ENCODE measurements around the gene NLE1. TPM values are rescaled to one million over a fixed set of nuclear protein-coding genes. Genes with fewer than 3 reads are reported as not detected.

The NLE1 gene
- total RNA-seq, 2 donors from 2014 or later: 9.5 to 9.6 TPM

- peak overlapping the region; percentile 98 for H3K27ac Mint-ChIP-seq
- peaks cover 57% of the 10 kb centered on the region for H3K4me1 Mint-ChIP-seq
- ATAC-seq (no peak), DNase-seq (no peak)
- H3K4me3 Mint-ChIP-seq: no peak overlapping the region
- no peaks in the 10 kb centered on the region for H3K9me3 ChIP-seq (ENCODE audit: control insufficient read depth, low read length, poor library complexity, severe bottlenecking)
- H3K27me3 Mint-ChIP-seq: no peaks in the 10 kb centered on the region
- no peaks in the 10 kb centered on the region for H3K36me3 Mint-ChIP-seq (ENCODE audit: low read depth)
Observed at GRCh38 chr17:35084987-35085386, 57.1 kb downstream of the NLE1 start.

- no peak for DNase-seq
- peaks cover 60% of the 10 kb centered on the region for H3K4me1 Mint-ChIP-seq
- H3K27me3 Mint-ChIP-seq: no peaks in the 10 kb centered on the region
- H3K9me3 ChIP-seq (ENCODE audit: control insufficient read depth, low read length, poor library complexity, severe bottlenecking): no peaks in the 10 kb centered on the region
- no peaks in the 10 kb centered on the region for H3K36me3 Mint-ChIP-seq (ENCODE audit: low read depth)
- peak overlapping the region; percentile 9 for H3K4me3 Mint-ChIP-seq
- H3K27ac Mint-ChIP-seq: peak overlapping the region; percentile 93
- no peak for ATAC-seq
Observed at GRCh38 chr17:35083071-35083470, 59.0 kb downstream of the NLE1 start.

GRCh38 chr17:35082073-35082657, 59.9 kb downstream of the NLE1 start:
- ATAC-seq: peak; percentile 71
- Mint-ChIP-seq H3K27ac (peak overlapping the region; percentile 93), H3K36me3 (ENCODE audit: low read depth) (no peaks in the 10 kb centered on the region), H3K4me3 (peak overlapping the region; percentile 80), H3K4me1 (peaks cover 57% of the 10 kb centered on the region), H3K27me3 (no peaks in the 10 kb centered on the region)
- H3K9me3 ChIP-seq (ENCODE audit: control insufficient read depth, low read length, poor library complexity, severe bottlenecking): no peaks in the 10 kb centered on the region
- no peak for DNase-seq

GRCh38 chr17:35081638-35082037, 60.5 kb downstream of the NLE1 start:
- H3K27ac Mint-ChIP-seq: peak overlapping the region; percentile 93
- no peak overlapping the region for H3K4me3 Mint-ChIP-seq
- no peaks in the 10 kb centered on the region for H3K36me3 Mint-ChIP-seq (ENCODE audit: low read depth)
- H3K27me3 Mint-ChIP-seq: no peaks in the 10 kb centered on the region
- H3K4me1 Mint-ChIP-seq: peaks cover 52% of the 10 kb centered on the region
- H3K9me3 ChIP-seq (ENCODE audit: control insufficient read depth, low read length, poor library complexity, severe bottlenecking): no peaks in the 10 kb centered on the region
- ATAC-seq: no peak
- DNase-seq: no peak

- Mint-ChIP-seq H3K4me3 (peak overlapping the region; percentile 15), H3K4me1 (peaks cover 45% of the 10 kb centered on the region), H3K27me3 (no peaks in the 10 kb centered on the region), H3K27ac (peak overlapping the region; percentile 93), H3K36me3 (ENCODE audit: low read depth) (no peaks in the 10 kb centered on the region)
- no peaks in the 10 kb centered on the region for H3K9me3 ChIP-seq (ENCODE audit: control insufficient read depth, low read length, poor library complexity, severe bottlenecking)
- no peak for DNase-seq
- ATAC-seq: peak; percentile 44
Observed at GRCh38 chr17:35080536-35080935, 61.6 kb downstream of the NLE1 start.

- DNase-seq (no peak), ATAC-seq (no peak)
- no peaks in the 10 kb centered on the region for H3K9me3 ChIP-seq (ENCODE audit: control insufficient read depth, low read length, poor library complexity, severe bottlenecking)
- Mint-ChIP-seq H3K27ac (peak overlapping the region; percentile 93), H3K27me3 (no peaks in the 10 kb centered on the region), H3K4me1 (peaks cover 48% of the 10 kb centered on the region), H3K36me3 (ENCODE audit: low read depth) (no peaks in the 10 kb centered on the region), H3K4me3 (peak overlapping the region; percentile 15)
Observed at GRCh38 chr17:35079547-35080423, 62.3 kb downstream of the NLE1 start.

Other genes with a start within 250 kb of the NLE1 start
- 1 to 10 TPM; 3.5 to 5.1 TPM for gene CCT6B, start 180.8 kb downstream of the NLE1 start, total RNA-seq
- gene ZNF830, start 180.8 kb downstream of the NLE1 start, total RNA-seq: 10 to 100 TPM; 28.0 to 33.3 TPM
- gene LIG3, start 161.8 kb downstream of the NLE1 start, total RNA-seq: 10 to 100 TPM; 43.1 to 48.7 TPM
- 10 to 100 TPM; 71.0 to 72.1 TPM for gene RFFL, start 78.6 kb downstream of the NLE1 start, total RNA-seq
- gene RAD51D, start 22.4 kb downstream of the NLE1 start, total RNA-seq: 10 to 100 TPM in 1 of 2 donors, 1 to 10 TPM in 1; 8.7 to 14.2 TPM
- gene FNDC8, start 20.7 kb downstream of the NLE1 start, total RNA-seq: not detected
- gene UNC45B, start 5.5 kb upstream of the NLE1 start, total RNA-seq: under 1 TPM; 0.15 to 0.23 TPM
- under 1 TPM in 1 of 2 donors, not detected in 1; 0.32 TPM for gene SLC35G3, start 52.1 kb upstream of the NLE1 start, total RNA-seq
- 100 to 1,000 TPM; 104 to 109 TPM for gene SLFN5, start 100.8 kb upstream of the NLE1 start, total RNA-seq
- 10 to 100 TPM; 21.0 to 26.7 TPM for gene SLFN11, start 231.3 kb upstream of the NLE1 start, total RNA-seq